Esophagus muscularis mucosa (tissue), 4 donors: Measurements from ENCODE around the gene CLSTN1. TPM values are rescaled to one million over a fixed set of nuclear protein-coding genes. Genes with fewer than 3 reads are reported as not detected.
A peak's percentile ranks its signal among the peaks of the same experiment; 100 is the strongest.
"Not testable (repeated sequence)": the region's sequence is repeated elsewhere in the genome, so short reads cannot be mapped to it uniquely, and the experiment has no call there.

Source experiments
- DNase-seq: peaks from one replicate; pipeline ENCODE4 v3.0.0-alpha.2; 2017; ENCODE audit errors: extremely low spot score
- H3K27ac ChIP-seq, 4 donors: fragments of 200-600 bp; sonication (generic); replicated peaks in 1 of 4; 1 replicate in 3 of 4; 2 replicates in 1 of 4; pipeline ENCODE4 v1.5.1; 2016 to 2019; ENCODE audit warnings: mild to moderate bottlenecking in 1 of 4
- H3K27me3 ChIP-seq, 4 donors: fragments of 200-600 bp; sonication (generic); one replicate each; pipeline versions ENCODE4 v1.5.1 to v1.6.0; 2016 to 2019
- H3K36me3 ChIP-seq, 4 donors: fragments of 200-600 bp; sonication (generic); one replicate each; pipeline ENCODE4 v1.5.1; 2016 to 2019
- H3K4me1 ChIP-seq, 4 donors: fragments of 200-600 bp; sonication (generic); one replicate each; pipeline ENCODE4 v1.5.1; 2016 to 2019
- H3K4me3 ChIP-seq, 4 donors: fragments of 200-600 bp; sonication (generic); 1 replicate in 2 of 4; 2 replicates in 2 of 4; pipeline ENCODE4 v1.5.1; 2016 to 2019; ENCODE audit warnings: mild to moderate bottlenecking in 4 of 4, moderate library complexity in 1 of 4
- H3K9me3 ChIP-seq, 4 donors: fragments of 200-600 bp; sonication (generic); 1 replicate in 3 of 4; 2 replicates in 1 of 4; pipeline ENCODE4 v1.5.1; 2016 to 2019
- CTCF ChIP-seq, 3 experiments: fragments of 200-600 bp in 2 of 3; fragments of 450-650 bp in 1 of 3; sonication (generic) in 2 of 3; IDR thresholded peaks; one replicate each; pipeline ENCODE4 v1.5.1; 2017 to 2019; ENCODE audit warnings: antibody characterized with exemption in 3 of 3, mild to moderate bottlenecking in 2 of 3, moderate library complexity in 1 of 3
- EP300 ChIP-seq: sonication (generic); formaldehyde crosslinking; IDR thresholded peaks from one replicate; pipeline ENCODE4 v1.6.1; 2017; ENCODE audit warnings: antibody characterized with exemption
- POLR2A ChIP-seq: fragments of 450-650 bp; IDR thresholded peaks from one replicate; pipeline ENCODE4 v1.6.1; 2017; ENCODE audit warnings: antibody characterized with exemption, moderate library complexity, mild to moderate bottlenecking, low read depth
- POLR2AphosphoS5 ChIP-seq, 2 donors: sonication (generic); formaldehyde crosslinking; IDR thresholded peaks; one replicate each; pipeline ENCODE4 v1.6.1; 2017; ENCODE audit warnings: antibody characterized with exemption in 2 of 2
- WGBS: methylation state at CpG from one replicate; pipeline ENCODE4 v1.1.5; 2018; 5-methylcytosine and 5-hydroxymethylcytosine counted together
- intact Hi-C: fragments of 100-400 bp; cut with DNase I; formaldehyde crosslinking; loops from one replicate; pipeline ENCODE4 v1.15.1; 2023
- total RNA-seq, 4 donors: library from RNA; depleted of rRNA; stranded (reverse); fragments of >200 nt; gene quantifications; one replicate each; pipeline versions ENCODE4 v1.1.0 to v1.2.1, GENCODE V29; 2016

The CLSTN1 gene
- total RNA-seq, 4 donors from 2014 or later: 47.1 to 109 (median 72.3) TPM

- WGBS: 71% methylated on average over 7 of the region's 7 CpGs
- TF ChIP-seq POLR2AphosphoS5 (IDR thresholded peaks at IDR 0.05) (no peak), POLR2A (no peak), CTCF (IDR thresholded peaks at IDR 0.05) (no peak), EP300 (no peak)
- intact Hi-C loops: no loop called here
- H3K36me3 ChIP-seq: no peaks in the 10 kb centered on the region
- no peaks in the 10 kb centered on the region for H3K27me3 ChIP-seq
- no peak overlapping the region for H3K4me3 ChIP-seq
- H3K9me3 ChIP-seq: no peaks in the 10 kb centered on the region
- peaks cover 13 to 54% (median 35%) of the 10 kb centered on the region in 4 donors for H3K4me1 ChIP-seq
- no peak overlapping the region for H3K27ac ChIP-seq
- no peak for DNase-seq
Measured at GRCh38 chr1:9805006-9805508, 18.7 kb downstream of the CLSTN1 start.

- H3K4me3 ChIP-seq, intact Hi-C loops, H3K36me3 ChIP-seq, H3K27me3 ChIP-seq, H3K9me3 ChIP-seq, H3K27ac ChIP-seq, DNase-seq: not testable (repeated sequence)
- WGBS: 95% methylated on average over 13 of the region's 13 CpGs
- H3K4me1 ChIP-seq: peaks cover 8 to 47% (median 32%) of the 10 kb centered on the region in 4 donors
Measured at GRCh38 chr1:9803003-9803918, 20.5 kb downstream of the CLSTN1 start.

- intact Hi-C loops: no loop called here
- no peak for DNase-seq
- 94% methylated on average over 1 of the region's 1 CpG for WGBS
- H3K27ac ChIP-seq: no peak overlapping the region
- no peak overlapping the region for H3K4me3 ChIP-seq
- TF ChIP-seq POLR2AphosphoS5 (IDR thresholded peaks at IDR 0.05) (no peak), POLR2A (no peak), EP300 (no peak), CTCF (IDR thresholded peaks at IDR 0.05) (no peak)
- H3K4me1 ChIP-seq: peaks cover 22 to 53% (median 41%) of the 10 kb centered on the region in 4 donors
- no peaks in the 10 kb centered on the region for H3K36me3 ChIP-seq
- no peaks in the 10 kb centered on the region for H3K9me3 ChIP-seq
- H3K27me3 ChIP-seq: no peaks in the 10 kb centered on the region
Measured at GRCh38 chr1:9801909-9802308, 21.9 kb downstream of the CLSTN1 start.

GRCh38 chr1:9798236-9799130 lies 25.3 kb downstream of the CLSTN1 start:
- peaks cover 34 to 62% (median 54%) of the 10 kb centered on the region in 4 donors for H3K4me1 ChIP-seq
- 59% methylated on average over 11 of the region's 11 CpGs for WGBS
- H3K9me3 ChIP-seq: no peaks in the 10 kb centered on the region
- peak overlapping the region; percentile 58 to 66 (median 61) for H3K27ac ChIP-seq
- H3K36me3 ChIP-seq: no peaks in the 10 kb centered on the region
- intact Hi-C loops: no loop called here
- no peaks in the 10 kb centered on the region for H3K27me3 ChIP-seq
- TF ChIP-seq POLR2AphosphoS5 (IDR thresholded peaks at IDR 0.05) (peak; percentile 56 to 70), CTCF (IDR thresholded peaks at IDR 0.05) (no peak), EP300 (no peak), POLR2A (no peak)
- H3K4me3 ChIP-seq: peak overlapping the region; percentile 10 to 32 (median 27)
- no peak for DNase-seq

GRCh38 chr1:9797049-9797448 lies 26.7 kb downstream of the CLSTN1 start:
- TF ChIP-seq POLR2AphosphoS5 (IDR thresholded peaks at IDR 0.05) (no peak), EP300 (no peak), CTCF (IDR thresholded peaks at IDR 0.05) (no peak), POLR2A (no peak)
- H3K4me3 ChIP-seq: no peak overlapping the region
- no peak for DNase-seq
- H3K36me3 ChIP-seq: no peaks in the 10 kb centered on the region
- intact Hi-C loops: no loop called here
- no peaks in the 10 kb centered on the region for H3K27me3 ChIP-seq
- no peaks in the 10 kb centered on the region for H3K9me3 ChIP-seq
- peaks cover 35 to 66% (median 60%) of the 10 kb centered on the region in 4 donors for H3K4me1 ChIP-seq
- H3K27ac ChIP-seq: peak overlapping the region in 1 of 4 donors; percentile 29
